Measurements from ENCODE around the gene KLF17. TPM values are rescaled to one million over a fixed set of nuclear protein-coding genes. Genes with fewer than 3 reads are reported as not detected.

KLF17 gene
- total and polyA plus RNA-seq, 2 experiments from 2014 or later = not detected

- ATAC-seq = no peak
These were observed 5.5 kb upstream of the KLF17 start for GRCh38 chr1:44113095-44113609.

GRCh38 chr1:44114098-44114497 is 4.5 kb upstream of the KLF17 start:
- Histone ChIP-seq H3K4me3 (no peak overlapping the region), H3K4me2 (no peak overlapping the region), H3F3A (replicated peaks; ENCODE audit: low read depth) (no peaks in the 10 kb centered on the region), H3K4me1 (ENCODE audit: insufficient read depth) (no peaks in the 10 kb centered on the region), H3K9me2 (ENCODE audit: insufficient read depth) (no peaks in the 10 kb centered on the region), H4K20me1 (replicated peaks; ENCODE audit: insufficient read depth) (no peaks in the 10 kb centered on the region), H3K79me2 (replicated peaks; ENCODE audit: insufficient read depth) (no peaks in the 10 kb centered on the region), H3K27ac (ENCODE audit: low read depth) (no peak overlapping the region), H2AFZ (no peak overlapping the region), H3K27me3 (ENCODE audit: insufficient read depth) (no peaks in the 10 kb centered on the region), H3K36me3 (ENCODE audit: insufficient read depth) (no peaks in the 10 kb centered on the region)
- no peak overlapping the region for H3K27ac Mint-ChIP-seq
- H3K4me3 Mint-ChIP-seq = no peak overlapping the region
- ATAC-seq (no peak), DNase-seq (ENCODE audit: low spot score) (no peak)
- peaks cover 5% of the 10 kb centered on the region for H3K4me1 Mint-ChIP-seq
- no peaks in the 10 kb centered on the region for H3K36me3 Mint-ChIP-seq (ENCODE audit: low read depth)
- H3K27me3 Mint-ChIP-seq (ENCODE audit: insufficient read depth, low read depth, poor library complexity) = peaks cover 2% of the 10 kb centered on the region
- no peaks in the 10 kb centered on the region for H3K9me3 Mint-ChIP-seq
- TF ChIP-seq NANOG (IDR thresholded peaks at IDR 0.05; ENCODE audit: borderline replicate concordance) (no peak), JUNB (IDR thresholded peaks at IDR 0.05; ENCODE audit: unreplicated experiment) (no peak), ZNF331 (CRISPR knock-in tag; IDR thresholded peaks at IDR 0.05; ENCODE audit: low read depth) (no peak), ZNF114 (CRISPR knock-in tag; IDR thresholded peaks at IDR 0.05) (no peak), ZNF462 (CRISPR knock-in tag; IDR thresholded peaks at IDR 0.05) (no peak), POLR2AphosphoS5 (IDR thresholded peaks at IDR 0.05; ENCODE audit: low read depth) (no peak), CTCF (conservative IDR thresholded peaks at IDR 0.05; ENCODE audit: low read depth in 2 of 2) (no peak), EZH2phosphoT487 (IDR thresholded peaks at IDR 0.05; ENCODE audit: unreplicated experiment) (no peak), EZH2 (IDR thresholded peaks at IDR 0.05; ENCODE audit: low read depth, unreplicated experiment) (no peak)
- TF ChIP-seq, protein P1, sequence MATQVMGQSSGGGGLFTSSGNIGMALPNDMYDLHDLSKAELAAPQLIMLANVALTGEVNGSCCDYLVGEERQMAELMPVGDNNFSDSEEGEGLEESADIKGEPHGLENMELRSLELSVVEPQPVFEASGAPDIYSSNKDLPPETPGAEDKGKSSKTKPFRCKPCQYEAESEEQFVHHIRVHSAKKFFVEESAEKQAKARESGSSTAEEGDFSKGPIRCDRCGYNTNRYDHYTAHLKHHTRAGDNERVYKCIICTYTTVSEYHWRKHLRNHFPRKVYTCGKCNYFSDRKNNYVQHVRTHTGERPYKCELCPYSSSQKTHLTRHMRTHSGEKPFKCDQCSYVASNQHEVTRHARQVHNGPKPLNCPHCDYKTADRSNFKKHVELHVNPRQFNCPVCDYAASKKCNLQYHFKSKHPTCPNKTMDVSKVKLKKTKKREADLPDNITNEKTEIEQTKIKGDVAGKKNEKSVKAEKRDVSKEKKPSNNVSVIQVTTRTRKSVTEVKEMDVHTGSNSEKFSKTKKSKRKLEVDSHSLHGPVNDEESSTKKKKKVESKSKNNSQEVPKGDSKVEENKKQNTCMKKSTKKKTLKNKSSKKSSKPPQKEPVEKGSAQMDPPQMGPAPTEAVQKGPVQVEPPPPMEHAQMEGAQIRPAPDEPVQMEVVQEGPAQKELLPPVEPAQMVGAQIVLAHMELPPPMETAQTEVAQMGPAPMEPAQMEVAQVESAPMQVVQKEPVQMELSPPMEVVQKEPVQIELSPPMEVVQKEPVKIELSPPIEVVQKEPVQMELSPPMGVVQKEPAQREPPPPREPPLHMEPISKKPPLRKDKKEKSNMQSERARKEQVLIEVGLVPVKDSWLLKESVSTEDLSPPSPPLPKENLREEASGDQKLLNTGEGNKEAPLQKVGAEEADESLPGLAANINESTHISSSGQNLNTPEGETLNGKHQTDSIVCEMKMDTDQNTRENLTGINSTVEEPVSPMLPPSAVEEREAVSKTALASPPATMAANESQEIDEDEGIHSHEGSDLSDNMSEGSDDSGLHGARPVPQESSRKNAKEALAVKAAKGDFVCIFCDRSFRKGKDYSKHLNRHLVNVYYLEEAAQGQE (IDR thresholded peaks at IDR 0.05; ENCODE audit: unreplicated experiment) = no peak

More at GRCh38 chr1:44113095-44113609, 5.5 kb upstream of the KLF17 start:
- H2AFZ ChIP-seq = 0 out of 2 replicates have a peak overlapping the region, but pooled peaks have one; percentile 59
- no peak overlapping the region for H3K4me3 ChIP-seq
- no peaks in the 10 kb centered on the region for H3K36me3 ChIP-seq (ENCODE audit: insufficient read depth)
- H3K79me2 ChIP-seq (replicated peaks; ENCODE audit: insufficient read depth) = no peaks in the 10 kb centered on the region
- Mint-ChIP-seq H3K4me1 (peaks cover 4% of the 10 kb centered on the region; the same call in 2 of the 3 replicates), H3K9me3 (no peaks in the 10 kb centered on the region), H3K27me3 (ENCODE audit: insufficient read depth, low read depth, poor library complexity) (peaks cover 2% of the 10 kb centered on the region), H3K27ac (no peak overlapping the region), H3K4me3 (no peak overlapping the region), H3K36me3 (ENCODE audit: low read depth) (no peaks in the 10 kb centered on the region)
- H3F3A ChIP-seq (replicated peaks; ENCODE audit: low read depth) = no peaks in the 10 kb centered on the region
- TF ChIP-seq ZNF331 (CRISPR knock-in tag; IDR thresholded peaks at IDR 0.05; ENCODE audit: low read depth) = no peak
- no peak for TF ChIP-seq ZNF114 (CRISPR knock-in tag; IDR thresholded peaks at IDR 0.05)
- H3K27ac ChIP-seq (ENCODE audit: low read depth) = no peak overlapping the region
- H3K9me2 ChIP-seq (ENCODE audit: insufficient read depth) = no peaks in the 10 kb centered on the region
- H3K27me3 ChIP-seq (ENCODE audit: insufficient read depth) = no peaks in the 10 kb centered on the region
- H3K4me1 ChIP-seq (ENCODE audit: insufficient read depth) = no peaks in the 10 kb centered on the region
- DNase-seq (ENCODE audit: low spot score) = no peak
- no peak overlapping the region for H3K4me2 ChIP-seq
- no peaks in the 10 kb centered on the region for H4K20me1 ChIP-seq (replicated peaks; ENCODE audit: insufficient read depth)

Measured in GM23338 (cell line).